ENCODE data around the gene FSD1.
"Not testable (repeated sequence)": the region's sequence is repeated elsewhere in the genome, so short reads cannot be mapped to it uniquely, and the experiment has no call there.

FSD1 gene

GRCh38 chr19:4343370-4344307, 39.2 kb downstream of the FSD1 start, which contains the start of gene MPND:
MPND (plus strand) TSS chr19:4343562; CDS start chr19:4343594, 32 bp downstream.
- peak within 1 kb of the TSS; percentile 69 for H3K27ac ChIP-seq
- no peak for TF ChIP-seq CTCF (conservative IDR thresholded peaks at IDR 0.05)

DNA sequence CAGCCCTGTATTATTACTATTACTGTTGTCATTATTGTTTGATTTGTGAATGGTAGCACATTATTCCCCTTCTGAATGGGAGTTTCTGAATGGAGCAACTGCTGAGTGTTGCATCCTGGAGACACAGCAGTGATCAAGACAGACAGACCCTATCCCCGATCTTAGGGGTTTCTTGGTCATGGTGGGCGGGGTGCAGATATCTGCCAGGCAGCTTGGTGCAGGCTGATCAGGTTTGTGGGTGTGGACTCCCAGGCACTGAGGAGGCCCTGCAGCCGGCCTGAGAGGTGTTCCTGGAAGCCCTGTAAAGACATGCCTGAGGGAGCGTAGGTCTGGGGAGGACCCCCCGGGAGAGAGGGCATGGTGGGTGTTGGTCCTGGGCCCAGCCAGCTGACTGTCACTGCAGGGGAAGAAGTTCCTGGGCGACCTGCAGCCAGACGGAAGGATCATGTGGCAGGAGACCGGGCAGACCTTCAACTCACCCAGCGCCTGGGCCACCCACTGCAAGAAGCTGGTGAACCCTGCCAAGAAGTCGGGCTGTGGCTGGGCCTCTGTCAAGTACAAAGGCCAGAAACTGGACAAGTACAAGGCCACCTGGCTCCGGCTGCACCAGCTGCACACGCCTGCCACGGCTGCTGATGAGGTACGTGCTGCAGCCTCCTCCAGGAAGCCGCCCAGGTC, 41.1 kb downstream of the FSD1 start:
- no peak for TF ChIP-seq CTCF (conservative IDR thresholded peaks at IDR 0.05)
- H3K27ac ChIP-seq: no peak overlapping the region

- no peak overlapping the region for H3K27ac ChIP-seq
- no peak for TF ChIP-seq CTCF (conservative IDR thresholded peaks at IDR 0.05)
Measured at GRCh38 chr19:4346020-4346383, 41.6 kb downstream of the FSD1 start.

- TF ChIP-seq CTCF (conservative IDR thresholded peaks at IDR 0.05): no peak
Measured at GRCh38 chr19:4347521-4347920, 43.1 kb downstream of the FSD1 start.

GRCh38 chr19:4349225-4349624, 44.8 kb downstream of the FSD1 start:
- H3K27ac ChIP-seq: not testable (repeated sequence)

More at GRCh38 chr19:4347521-4347920, 43.1 kb downstream of the FSD1 start:
- no peak overlapping the region for H3K27ac ChIP-seq

DNA sequence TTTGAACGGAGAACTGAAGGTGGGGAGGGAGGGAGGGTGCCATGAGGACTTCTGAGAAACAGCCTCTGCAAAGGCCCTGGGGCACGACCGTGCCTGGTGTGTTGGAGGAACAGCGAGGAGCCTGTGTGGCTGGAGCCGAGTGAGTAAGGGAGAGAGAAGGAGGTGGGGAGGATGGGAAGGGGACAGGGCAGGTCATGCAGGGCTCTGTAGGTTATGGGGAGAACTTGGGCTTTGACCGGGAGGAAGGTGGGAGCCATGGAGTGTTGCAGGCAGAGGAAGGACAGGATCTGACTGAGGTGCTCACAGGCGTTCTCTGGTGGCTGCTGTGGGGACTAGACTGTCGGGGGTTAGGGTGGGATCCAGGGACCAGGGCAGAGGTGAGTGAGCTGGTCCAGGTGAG, 45.7 kb downstream of the FSD1 start:
- H3K27ac ChIP-seq: no peak overlapping the region
- no peak for TF ChIP-seq CTCF (conservative IDR thresholded peaks at IDR 0.05)

DNA sequence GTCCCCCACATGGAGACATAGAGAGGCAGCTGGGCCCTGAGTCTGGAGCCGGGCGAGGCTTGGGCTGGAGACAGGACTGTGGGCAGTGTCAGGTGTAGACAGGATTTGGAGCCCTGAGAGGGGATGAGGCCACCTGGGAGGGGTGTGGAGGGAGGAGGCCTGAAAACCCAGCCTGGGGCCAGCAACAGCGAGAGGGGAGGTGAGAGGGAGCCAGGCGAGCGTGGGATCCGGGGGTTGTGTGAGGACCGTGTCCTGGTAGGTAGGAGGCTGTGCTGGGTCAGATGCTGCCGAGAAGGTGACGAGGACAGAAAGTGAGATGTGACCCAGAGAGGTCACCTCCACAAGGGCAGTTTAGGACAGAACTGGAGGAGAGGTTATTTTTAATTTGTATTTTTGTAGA, 46.3 kb downstream of the FSD1 start:
- no peak for TF ChIP-seq CTCF (conservative IDR thresholded peaks at IDR 0.05)
- no peak overlapping the region for H3K27ac ChIP-seq
